ENCODE measurements around the gene RFK.

RFK gene

GRCh38 chr9:76351006-76351405 lies 43.2 kb downstream of the RFK start:
- Histone ChIP-seq H3K79me1 (ENCODE audit: low read depth, low read length) (no peaks in the 10 kb centered on the region), H3K4me2 (ENCODE audit: insufficient read depth, low read length, poor library complexity, severe bottlenecking) (no peak overlapping the region), H3K9ac (ENCODE audit: low read depth, low read length, poor library complexity) (no peak overlapping the region), H3K14ac (ENCODE audit: low read length) (no peak overlapping the region), H2AFZ (ENCODE audit: low read length) (no peak overlapping the region), H3K36me3 (replicated peaks in 1 of 2; ENCODE audit: control insufficient read depth in 2 of 2, insufficient read depth in 2 of 2, low read length in 2 of 2) (no peaks in the 10 kb centered on the region), H3K4me3 (ENCODE audit: low read length in 2 of 2) (no peak overlapping the region), H2BK15ac (ENCODE audit: low read length) (no peak overlapping the region), H2BK5ac (ENCODE audit: low read length) (no peak overlapping the region), H3K18ac (ENCODE audit: low read length) (no peak overlapping the region), H2AK5ac (ENCODE audit: low read depth, low read length) (no peak overlapping the region), H3K4me1 (ENCODE audit: control insufficient read depth in 2 of 2, insufficient read depth in 1 of 2, low read depth in 1 of 2, low read length in 2 of 2) (no peaks in the 10 kb centered on the region), H3K9me3 (replicated peaks in 1 of 2; ENCODE audit: control insufficient read depth in 2 of 2, insufficient read depth in 1 of 2, low read depth in 1 of 2, low read length in 2 of 2) (no peaks in the 10 kb centered on the region), H3K27me3 (ENCODE audit: control insufficient read depth in 3 of 3, insufficient read depth in 3 of 3, low read depth in 1 of 3, low read length in 3 of 3) (peaks cover 0 to 4% (median 0%) of the 10 kb centered on the region in 3 experiments), H4K91ac (ENCODE audit: low read depth, low read length, poor library complexity) (no peak overlapping the region), H3K23ac (ENCODE audit: low read depth, low read length, poor library complexity) (no peak overlapping the region), H3K4ac (ENCODE audit: low read length) (no peak overlapping the region), H3K27ac (replicated peaks; ENCODE audit: low read length) (no peak overlapping the region), H2BK120ac (ENCODE audit: low read depth, low read length) (no peak overlapping the region), H2BK12ac (ENCODE audit: low read length) (no peak overlapping the region), H4K8ac (ENCODE audit: low read depth, low read length) (no peak overlapping the region)
- DNase-seq (ENCODE audit: low spot score), result no peak
- WGBS, 2 donors (ENCODE audit: extremely low coverage in 2 of 2, insufficient read length in 2 of 2, insufficient replicate concordance in 1 of 2), result no CpG with 5 or more reads among the region's 3 CpGs

GRCh38 chr9:76349865-76350264 lies 44.4 kb downstream of the RFK start:
- no peak overlapping the region for H2BK12ac ChIP-seq (ENCODE audit: low read length)
- H4K8ac ChIP-seq (ENCODE audit: low read depth, low read length), result no peak overlapping the region
- H3K79me1 ChIP-seq (ENCODE audit: low read depth, low read length), result no peaks in the 10 kb centered on the region
- no peak overlapping the region for H2AFZ ChIP-seq (ENCODE audit: low read length)
- H3K4me1 ChIP-seq (ENCODE audit: control insufficient read depth in 2 of 2, insufficient read depth in 1 of 2, low read depth in 1 of 2, low read length in 2 of 2), result no peaks in the 10 kb centered on the region
- H3K27ac ChIP-seq (replicated peaks; ENCODE audit: low read length), result no peak overlapping the region
- no peak overlapping the region for H3K23ac ChIP-seq (ENCODE audit: low read depth, low read length, poor library complexity)
- no peak overlapping the region for H3K4me2 ChIP-seq (ENCODE audit: insufficient read depth, low read length, poor library complexity, severe bottlenecking)
- no peak overlapping the region for H3K18ac ChIP-seq (ENCODE audit: low read length)
- no CpG with 5 or more reads among the region's 1 CpG for WGBS, 2 donors (ENCODE audit: extremely low coverage in 2 of 2, insufficient read length in 2 of 2, insufficient replicate concordance in 1 of 2)
- no peaks in the 10 kb centered on the region for H3K36me3 ChIP-seq (replicated peaks in 1 of 2; ENCODE audit: control insufficient read depth in 2 of 2, insufficient read depth in 2 of 2, low read length in 2 of 2)
- H3K27me3 ChIP-seq (ENCODE audit: control insufficient read depth in 3 of 3, insufficient read depth in 3 of 3, low read depth in 1 of 3, low read length in 3 of 3), result peaks cover 0 to 4% (median 0%) of the 10 kb centered on the region in 3 experiments
- H3K9ac ChIP-seq (ENCODE audit: low read depth, low read length, poor library complexity), result no peak overlapping the region
- no peak for DNase-seq (ENCODE audit: low spot score)
- H3K4me3 ChIP-seq (ENCODE audit: low read length in 2 of 2), result no peak overlapping the region
- H2BK120ac ChIP-seq (ENCODE audit: low read depth, low read length), result no peak overlapping the region
- no peak overlapping the region for H3K14ac ChIP-seq (ENCODE audit: low read length)
- no peak overlapping the region for H2AK5ac ChIP-seq (ENCODE audit: low read depth, low read length)
- no peak overlapping the region for H4K91ac ChIP-seq (ENCODE audit: low read depth, low read length, poor library complexity)
- H3K4ac ChIP-seq (ENCODE audit: low read length), result no peak overlapping the region
- no peak overlapping the region for H2BK5ac ChIP-seq (ENCODE audit: low read length)
- no peak overlapping the region for H2BK15ac ChIP-seq (ENCODE audit: low read length)
- no peaks in the 10 kb centered on the region for H3K9me3 ChIP-seq (replicated peaks in 1 of 2; ENCODE audit: control insufficient read depth in 2 of 2, insufficient read depth in 1 of 2, low read depth in 1 of 2, low read length in 2 of 2)

- no peaks in the 10 kb centered on the region for H3K9me3 ChIP-seq (replicated peaks in 1 of 2; ENCODE audit: control insufficient read depth in 2 of 2, insufficient read depth in 1 of 2, low read depth in 1 of 2, low read length in 2 of 2)
- no peak overlapping the region for H3K4me3 ChIP-seq (ENCODE audit: low read length in 2 of 2)
- H2BK12ac ChIP-seq (ENCODE audit: low read length), result no peak overlapping the region
- no peak for DNase-seq (ENCODE audit: low spot score)
- H3K27me3 ChIP-seq (ENCODE audit: control insufficient read depth in 3 of 3, insufficient read depth in 3 of 3, low read depth in 1 of 3, low read length in 3 of 3), result no peaks in the 10 kb centered on the region
- no peak overlapping the region for H3K4ac ChIP-seq (ENCODE audit: low read length)
- H2AFZ ChIP-seq (ENCODE audit: low read length), result no peak overlapping the region
- H3K18ac ChIP-seq (ENCODE audit: low read length), result no peak overlapping the region
- H2BK120ac ChIP-seq (ENCODE audit: low read depth, low read length), result no peak overlapping the region
- no peak overlapping the region for H3K9ac ChIP-seq (ENCODE audit: low read depth, low read length, poor library complexity)
- H4K8ac ChIP-seq (ENCODE audit: low read depth, low read length), result no peak overlapping the region
- H3K14ac ChIP-seq (ENCODE audit: low read length), result no peak overlapping the region
- no peak overlapping the region for H4K91ac ChIP-seq (ENCODE audit: low read depth, low read length, poor library complexity)
- H2BK15ac ChIP-seq (ENCODE audit: low read length), result no peak overlapping the region
- no peak overlapping the region for H3K23ac ChIP-seq (ENCODE audit: low read depth, low read length, poor library complexity)
- no peaks in the 10 kb centered on the region for H3K4me1 ChIP-seq (ENCODE audit: control insufficient read depth in 2 of 2, insufficient read depth in 1 of 2, low read depth in 1 of 2, low read length in 2 of 2)
- no peak overlapping the region for H2BK5ac ChIP-seq (ENCODE audit: low read length)
- H3K4me2 ChIP-seq (ENCODE audit: insufficient read depth, low read length, poor library complexity, severe bottlenecking), result no peak overlapping the region
- no peak overlapping the region for H2AK5ac ChIP-seq (ENCODE audit: low read depth, low read length)
- H3K79me1 ChIP-seq (ENCODE audit: low read depth, low read length), result no peaks in the 10 kb centered on the region
- H3K27ac ChIP-seq (replicated peaks; ENCODE audit: low read length), result no peak overlapping the region
- no CpG with 5 or more reads among the region's 2 CpGs for WGBS, 2 donors (ENCODE audit: extremely low coverage in 2 of 2, insufficient read length in 2 of 2, insufficient replicate concordance in 1 of 2)
- no peaks in the 10 kb centered on the region for H3K36me3 ChIP-seq (replicated peaks in 1 of 2; ENCODE audit: control insufficient read depth in 2 of 2, insufficient read depth in 2 of 2, low read length in 2 of 2)
Observed at GRCh38 chr9:76342858-76343257, 51.4 kb downstream of the RFK start.

GRCh38 chr9:76342201-76342600 lies 52.0 kb downstream of the RFK start:
- no peaks in the 10 kb centered on the region for H3K36me3 ChIP-seq (replicated peaks in 1 of 2; ENCODE audit: control insufficient read depth in 2 of 2, insufficient read depth in 2 of 2, low read length in 2 of 2)
- no peak overlapping the region for H3K4me2 ChIP-seq (ENCODE audit: insufficient read depth, low read length, poor library complexity, severe bottlenecking)
- H3K4ac ChIP-seq (ENCODE audit: low read length), result no peak overlapping the region
- H3K4me1 ChIP-seq (ENCODE audit: control insufficient read depth in 2 of 2, insufficient read depth in 1 of 2, low read depth in 1 of 2, low read length in 2 of 2), result no peaks in the 10 kb centered on the region
- no peak overlapping the region for H2BK12ac ChIP-seq (ENCODE audit: low read length)
- no peak for DNase-seq (ENCODE audit: low spot score)
- H4K91ac ChIP-seq (ENCODE audit: low read depth, low read length, poor library complexity), result no peak overlapping the region
- H3K9me3 ChIP-seq (replicated peaks in 1 of 2; ENCODE audit: control insufficient read depth in 2 of 2, insufficient read depth in 1 of 2, low read depth in 1 of 2, low read length in 2 of 2), result no peaks in the 10 kb centered on the region
- no peak overlapping the region for H4K8ac ChIP-seq (ENCODE audit: low read depth, low read length)
- H2BK120ac ChIP-seq (ENCODE audit: low read depth, low read length), result no peak overlapping the region
- no peak overlapping the region for H3K9ac ChIP-seq (ENCODE audit: low read depth, low read length, poor library complexity)
- no peaks in the 10 kb centered on the region for H3K27me3 ChIP-seq (ENCODE audit: control insufficient read depth in 3 of 3, insufficient read depth in 3 of 3, low read depth in 1 of 3, low read length in 3 of 3)
- H2AFZ ChIP-seq (ENCODE audit: low read length), result no peak overlapping the region
- H3K79me1 ChIP-seq (ENCODE audit: low read depth, low read length), result no peaks in the 10 kb centered on the region
- no peak overlapping the region for H3K18ac ChIP-seq (ENCODE audit: low read length)
- H3K27ac ChIP-seq (replicated peaks; ENCODE audit: low read length), result no peak overlapping the region
- no CpG with 5 or more reads among the region's 1 CpG for WGBS, 2 donors (ENCODE audit: extremely low coverage in 2 of 2, insufficient read length in 2 of 2, insufficient replicate concordance in 1 of 2)
- H3K14ac ChIP-seq (ENCODE audit: low read length), result no peak overlapping the region
- H3K4me3 ChIP-seq (ENCODE audit: low read length in 2 of 2), result no peak overlapping the region
- no peak overlapping the region for H2BK5ac ChIP-seq (ENCODE audit: low read length)
- H2BK15ac ChIP-seq (ENCODE audit: low read length), result no peak overlapping the region
- H3K23ac ChIP-seq (ENCODE audit: low read depth, low read length, poor library complexity), result no peak overlapping the region
- H2AK5ac ChIP-seq (ENCODE audit: low read depth, low read length), result no peak overlapping the region

All from neuronal stem cell (in vitro differentiated cells).